DMS53 (cell line): ENCODE measurements around the gene SGPL1.
A peak's percentile ranks its signal among the peaks of the same experiment; 100 is the strongest.

Experiments used
- DNase-seq: peaks from one replicate; lab custom pipeline; 2025; lab: John Stamatoyannopoulos, UW

The SGPL1 gene

GRCh38 chr10:70780772-70781171, 35.0 kb upstream of the SGPL1 start:
- DNase-seq: no peak

- no peak for DNase-seq
Observed at GRCh38 chr10:70781461-70782051, 34.2 kb upstream of the SGPL1 start.

- DNase-seq: no peak
Observed at GRCh38 chr10:70782086-70782745, 33.5 kb upstream of the SGPL1 start.

DNA sequence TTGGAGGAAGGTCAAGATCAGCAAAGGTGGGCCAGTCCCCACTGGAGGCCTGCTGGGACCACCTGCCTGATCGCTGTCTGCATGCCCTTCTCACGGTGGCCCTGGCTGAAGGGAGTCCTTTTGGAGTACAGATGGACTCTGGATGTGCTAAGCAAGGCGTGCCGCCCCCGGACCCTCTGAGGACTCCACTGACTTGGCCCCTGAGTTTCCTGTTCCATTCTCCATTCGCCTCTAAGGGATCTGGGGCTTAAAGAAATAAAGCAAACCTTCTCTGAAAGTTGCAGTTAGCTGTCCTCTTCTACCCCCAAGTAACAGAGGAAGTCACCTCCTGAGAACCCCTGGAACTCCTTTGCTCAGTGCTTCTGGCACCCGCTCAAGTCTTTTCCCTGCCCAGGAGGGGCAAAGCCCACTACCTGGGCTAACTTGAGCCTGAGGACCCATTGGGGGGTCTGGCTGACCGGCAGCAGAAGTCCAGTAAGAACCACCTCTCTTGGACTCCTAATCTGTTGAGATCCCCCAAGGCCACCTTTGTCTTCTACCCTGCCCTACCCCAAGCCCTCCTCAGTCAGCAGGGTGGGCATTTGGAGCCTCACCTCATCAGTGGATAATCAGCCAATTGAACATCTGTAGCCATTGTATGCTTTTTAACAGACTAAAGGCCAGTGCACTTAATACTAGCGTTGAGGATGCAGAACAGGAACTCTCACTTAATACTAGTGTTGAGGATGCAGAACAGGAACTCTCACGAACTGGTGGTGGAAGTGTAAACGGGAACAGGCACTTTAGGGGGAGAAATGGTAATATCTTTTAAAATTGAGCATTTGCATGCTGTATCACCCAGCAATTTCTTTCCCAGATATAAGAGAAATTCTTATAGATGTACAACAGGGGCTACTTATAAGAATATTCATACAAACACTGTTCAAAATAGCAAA, 32.7 kb upstream of the SGPL1 start:
- DNase-seq: no peak

DNA sequence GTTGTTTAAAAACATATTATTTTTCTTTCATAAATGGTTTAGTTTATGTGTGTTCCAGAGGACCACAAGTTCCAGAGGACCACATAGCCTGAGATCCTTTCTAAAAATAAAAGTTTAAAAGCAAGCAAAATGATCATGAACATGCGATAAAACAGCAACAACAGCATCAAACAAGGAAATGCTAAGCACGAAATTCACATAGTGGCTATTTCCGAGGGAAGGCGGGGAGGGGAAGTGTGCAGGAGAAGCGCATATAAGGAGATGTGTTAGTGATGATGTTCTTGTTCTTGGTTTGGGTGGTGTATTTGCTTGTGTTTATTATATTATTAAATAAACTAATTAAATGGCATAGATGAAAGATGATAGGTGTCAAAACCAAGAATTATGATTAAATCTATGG, 31.7 kb upstream of the SGPL1 start:
- no peak for DNase-seq

GRCh38 chr10:70784471-70784870, 31.3 kb upstream of the SGPL1 start:
- DNase-seq: no peak

- DNase-seq: no peak
Observed at GRCh38 chr10:70785190-70785589, 30.6 kb upstream of the SGPL1 start, which contains the start of gene TBATA. Gene TBATA, minus strand, starts transcription at chr10:70785377. Its CDS starts 1,998 bp downstream, at chr10:70783379.

GRCh38 chr10:70786799-70787415, 28.8 kb upstream of the SGPL1 start:
- DNase-seq: no peak

DNA sequence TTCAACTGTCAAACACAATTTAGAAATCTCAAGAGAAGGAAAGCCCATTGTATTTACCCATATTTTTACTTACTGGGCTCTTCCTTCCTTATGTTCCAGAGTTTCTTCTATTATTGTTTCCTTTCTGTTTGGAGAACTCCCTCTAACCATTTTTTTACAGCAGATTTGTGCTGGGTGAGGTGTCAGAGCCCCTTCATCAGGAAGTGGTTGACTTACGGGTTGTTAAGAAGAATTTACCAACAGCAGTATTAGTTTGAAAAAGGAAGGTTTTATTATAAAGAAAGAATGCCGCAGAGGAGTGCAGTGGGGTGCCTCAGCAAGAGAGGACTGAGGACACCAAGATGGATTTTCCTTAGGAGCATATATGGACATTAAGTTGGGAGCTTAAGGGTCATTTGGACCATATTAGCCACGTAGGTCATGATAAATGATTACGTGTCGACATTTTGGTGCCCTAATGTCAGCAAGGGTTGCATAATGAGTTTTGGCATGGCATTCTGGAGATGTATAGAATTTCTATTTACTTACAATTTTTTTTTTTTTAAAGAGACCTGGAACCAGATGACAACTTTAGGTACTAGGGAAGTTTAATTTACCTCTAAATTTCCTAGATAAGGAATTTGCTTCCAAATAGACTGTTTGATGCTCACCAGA, 24.2 kb upstream of the SGPL1 start:
- DNase-seq: no peak

- no peak for DNase-seq
Observed at GRCh38 chr10:70795613-70796012, 20.1 kb upstream of the SGPL1 start.

- no peak for DNase-seq
Observed at GRCh38 chr10:70797840-70798239, 17.9 kb upstream of the SGPL1 start.

GRCh38 chr10:70799124-70799523, 16.6 kb upstream of the SGPL1 start:
- DNase-seq: no peak

GRCh38 chr10:70801854-70802253, 13.9 kb upstream of the SGPL1 start:
- no peak for DNase-seq

DNA sequence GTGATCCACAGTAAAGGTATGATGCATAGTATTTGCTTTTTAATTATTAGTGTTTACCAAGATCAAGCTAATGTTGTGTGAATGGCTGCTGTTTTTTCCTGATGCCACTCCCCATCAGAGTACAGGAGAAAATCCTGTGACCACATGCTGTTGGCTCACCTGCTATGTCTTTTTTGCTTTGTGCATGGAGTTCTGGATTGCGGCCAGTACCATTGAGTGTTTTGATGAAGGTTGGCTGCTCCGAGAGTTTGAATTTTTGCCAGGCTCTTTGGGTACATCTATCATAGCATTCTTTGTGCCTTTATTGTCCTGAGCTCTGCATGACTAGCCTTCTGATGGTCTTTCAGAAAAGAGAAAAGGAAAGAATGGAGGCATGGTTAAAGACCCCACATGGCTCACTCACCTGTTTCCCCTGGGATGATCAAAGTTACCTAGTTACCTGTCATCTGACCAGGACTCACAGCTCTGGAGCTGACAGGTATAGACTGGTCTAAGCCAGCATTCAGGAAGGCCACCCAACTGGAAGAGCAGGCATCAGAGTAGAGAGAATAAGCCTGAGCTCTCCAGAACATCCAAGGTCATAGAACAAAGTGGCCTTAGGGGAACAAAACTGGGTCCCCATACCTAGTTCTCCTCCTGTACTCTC, 11.8 kb upstream of the SGPL1 start:
- DNase-seq: peak; percentile 90

- DNase-seq: peak; percentile 79
Observed at GRCh38 chr10:70804421-70804808, 11.3 kb upstream of the SGPL1 start.

DNA sequence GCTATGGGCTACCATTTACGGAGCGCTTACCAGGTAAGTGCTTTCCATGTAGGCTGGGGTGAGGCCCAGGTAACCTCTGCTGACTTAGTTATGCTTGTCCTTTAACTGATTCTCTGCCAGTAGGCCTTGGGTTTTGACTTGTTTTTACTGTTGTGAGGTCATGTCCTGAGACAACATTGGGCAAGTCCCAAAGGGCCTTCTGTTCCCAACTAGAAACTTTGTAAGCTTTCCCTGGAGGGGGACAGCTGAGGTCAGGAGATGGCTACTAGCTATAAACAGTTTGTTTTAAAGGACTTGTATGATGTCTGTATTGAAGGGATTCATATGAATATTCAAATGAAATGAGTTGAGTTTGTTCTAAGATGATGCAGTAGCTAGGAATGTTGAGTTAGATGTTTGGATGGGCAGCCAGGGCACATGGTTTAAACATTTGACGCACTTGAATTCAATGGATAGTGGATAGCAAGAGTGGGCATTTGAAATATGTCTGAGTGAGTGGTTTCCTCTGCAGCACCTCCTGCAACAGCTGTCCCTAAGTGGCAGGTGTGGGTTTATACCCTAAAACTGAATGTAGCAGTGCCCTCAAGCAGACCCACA, 10.0 kb upstream of the SGPL1 start:
- no peak for DNase-seq

DNA sequence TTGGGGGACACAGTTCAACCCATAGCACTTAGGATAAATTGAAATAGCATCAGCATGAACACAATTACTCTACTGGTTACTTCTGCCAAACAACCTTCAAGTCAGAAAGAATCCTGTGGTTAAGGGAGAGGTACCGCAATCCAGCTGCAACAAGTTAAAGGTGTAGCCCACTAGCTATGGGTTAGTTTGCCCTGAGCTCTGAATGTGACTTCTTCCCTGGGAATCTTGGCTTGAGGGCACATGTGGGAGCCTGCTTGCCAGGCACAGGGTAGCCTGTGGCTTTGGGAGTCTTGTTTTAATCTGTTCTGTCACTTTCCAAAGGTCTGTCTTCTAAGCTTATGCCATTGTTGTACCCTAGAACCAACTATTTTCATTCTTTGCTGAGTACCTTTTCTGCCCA, 8.9 kb upstream of the SGPL1 start:
- no peak for DNase-seq

DNA sequence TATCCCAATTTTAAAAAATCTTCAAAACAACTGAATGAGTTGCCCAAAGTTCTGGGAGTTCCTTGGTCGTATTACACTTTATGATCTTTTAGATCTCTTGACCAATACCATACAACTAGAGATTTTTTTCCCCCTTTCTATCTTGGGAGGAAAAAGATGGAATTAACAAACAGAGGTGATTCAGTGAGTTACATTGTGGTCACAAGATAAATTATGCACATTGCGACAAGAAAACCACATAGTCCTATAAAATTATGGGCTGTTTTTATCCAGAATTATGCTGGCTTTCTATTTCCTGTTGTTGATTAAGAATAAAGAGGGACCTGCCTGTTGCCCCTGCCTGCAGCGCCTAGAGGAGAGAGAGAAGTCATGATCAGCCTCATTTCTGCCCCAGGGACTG, 8.2 kb upstream of the SGPL1 start:
- DNase-seq: no peak

DNA sequence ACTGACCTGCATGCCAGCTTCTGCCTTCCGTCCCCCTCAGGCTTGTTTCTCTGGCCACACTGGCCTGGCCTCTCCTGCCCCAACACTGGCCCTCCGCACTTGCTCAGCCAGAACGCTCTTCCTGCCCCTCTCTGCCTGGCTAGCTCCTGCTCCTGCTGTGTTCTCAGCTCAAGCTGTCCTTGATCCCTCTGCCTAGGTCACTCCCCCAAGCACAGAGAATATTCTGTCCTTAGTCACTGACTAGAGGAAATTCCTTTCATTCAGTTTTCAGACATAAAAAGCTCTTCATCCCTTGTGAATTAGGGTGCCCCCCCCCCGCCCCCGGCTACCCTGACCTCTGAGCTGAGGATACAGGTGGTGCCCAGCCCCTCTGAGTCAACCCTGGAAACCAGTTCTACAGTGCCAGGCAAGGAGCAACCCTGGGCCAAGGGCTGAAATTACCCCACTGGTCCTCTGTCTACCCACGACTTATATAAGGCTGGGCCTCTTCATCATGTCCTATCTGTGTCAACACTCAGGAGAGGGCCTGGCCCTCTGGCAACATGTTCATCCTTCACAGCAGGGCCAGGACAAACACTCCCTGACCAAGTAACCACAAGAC, 6.6 kb upstream of the SGPL1 start:
- DNase-seq: peak; percentile 34

- no peak for DNase-seq
Observed at GRCh38 chr10:70809726-70810125, 6.0 kb upstream of the SGPL1 start.

- DNase-seq: no peak
Observed at GRCh38 chr10:70810967-70811366, 4.8 kb upstream of the SGPL1 start.
